ENCODE data around the gene ZNF561.
A peak's percentile ranks its signal among the peaks of the same experiment; 100 is the strongest.
"Not testable (repeated sequence)": the region's sequence is repeated elsewhere in the genome, so short reads cannot be mapped to it uniquely, and the experiment has no call there.

The ZNF561 gene

DNA sequence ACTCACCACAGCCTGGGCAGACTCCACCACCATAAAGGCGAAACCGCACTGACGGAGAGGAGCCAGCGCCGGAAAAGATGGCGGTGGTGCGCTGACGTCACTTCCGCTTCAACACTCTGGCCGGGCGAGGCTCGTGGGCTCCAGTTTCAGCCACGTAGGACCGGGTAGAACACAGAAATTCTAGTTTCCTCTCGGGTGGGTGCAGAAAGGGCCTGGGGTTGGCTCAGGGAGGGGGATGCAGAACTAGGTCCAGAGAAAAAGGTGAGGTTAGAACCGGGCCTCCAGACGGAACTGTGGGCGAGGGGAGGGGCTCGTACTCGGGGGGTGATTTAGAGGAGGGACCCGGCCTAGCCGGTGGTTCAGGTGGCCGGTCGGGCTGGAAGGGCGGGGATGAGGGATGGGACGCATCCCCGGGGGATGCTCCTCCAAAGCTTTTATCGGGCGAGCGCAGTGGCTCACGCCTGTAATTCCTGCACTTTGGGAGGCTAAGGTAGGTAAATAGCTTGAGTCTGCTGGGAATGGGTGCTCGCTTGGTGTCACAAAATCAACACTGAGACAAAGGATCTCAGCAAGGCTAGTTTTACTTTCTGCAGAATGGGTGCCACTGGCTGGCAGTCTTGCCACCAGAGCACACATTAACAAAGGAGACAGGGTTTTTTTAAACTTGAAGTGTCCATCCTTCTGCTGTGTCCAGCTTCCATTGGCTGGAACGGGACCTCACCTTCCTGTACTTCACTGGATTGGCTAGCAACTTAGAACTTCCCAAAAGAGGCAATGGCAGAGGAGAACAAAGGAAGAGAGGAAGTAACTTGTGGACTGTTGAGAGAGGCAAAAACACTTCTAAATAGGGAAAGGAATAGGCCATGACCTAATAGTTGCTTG lies at the start of gene ZNF561:
ZNF561 (minus strand) TSS at position 77 of the 882 bp plus-strand sequence. CDS start 1,776 bp downstream, outside the sequence.
- DNase-seq: peak; percentile 87

DNA sequence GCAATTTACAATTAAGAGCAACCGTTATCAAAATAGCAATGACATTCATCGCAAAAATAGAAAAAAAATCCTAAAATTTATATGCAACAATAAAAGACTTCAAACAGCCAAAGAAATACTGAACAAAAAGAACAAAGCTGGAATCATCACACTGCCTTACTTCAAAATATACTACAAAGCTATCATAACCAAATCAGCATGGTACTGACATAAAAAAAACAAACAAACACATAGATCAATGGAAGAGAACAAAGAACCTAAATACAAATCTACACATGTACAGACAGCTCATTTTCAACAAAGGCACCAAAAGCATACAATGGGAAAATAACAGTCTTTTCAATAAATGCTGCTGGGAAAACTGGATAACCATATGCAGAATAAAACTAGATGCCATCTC lies 47.5 kb upstream of the ZNF561 start:
- no peak for DNase-seq

DNA sequence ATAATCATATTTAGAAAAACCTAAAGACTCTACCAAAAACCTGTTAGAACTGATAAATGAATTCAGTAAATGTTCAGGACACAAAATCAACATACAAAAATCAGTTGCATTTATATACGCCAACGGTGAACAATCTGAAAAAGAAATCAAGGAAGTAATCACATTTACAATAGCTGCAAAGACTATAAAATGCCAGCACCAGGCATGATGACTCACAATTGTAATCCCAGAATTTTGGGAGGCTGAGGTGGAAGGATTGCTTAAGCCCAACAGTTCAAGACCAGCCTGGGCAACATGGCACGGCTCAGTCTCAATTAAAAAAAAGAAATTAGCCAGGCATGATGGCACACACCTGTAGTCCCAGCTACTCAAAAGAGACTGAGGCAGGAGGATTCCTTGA lies 46.9 kb upstream of the ZNF561 start:
- no peak for DNase-seq

DNA sequence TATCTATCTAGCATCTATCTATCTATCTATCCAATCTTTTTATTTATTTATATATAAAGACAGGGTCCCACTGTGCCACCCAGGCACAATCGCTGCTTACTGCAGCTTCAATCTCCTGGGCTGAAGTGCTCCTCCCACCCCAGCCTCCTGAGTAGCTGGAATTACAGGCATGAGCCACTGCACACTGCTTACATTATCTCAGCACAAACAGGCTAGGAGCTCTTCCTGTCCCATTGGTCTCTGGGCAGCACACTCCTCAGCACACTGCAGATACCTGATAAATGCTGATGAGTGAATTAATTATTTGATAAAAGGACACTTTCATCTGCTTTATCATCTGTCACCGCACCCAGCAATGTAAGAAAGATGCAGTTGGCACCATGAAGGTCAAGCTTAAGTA lies 37.7 kb upstream of the ZNF561 start:
- DNase-seq: no peak

DNA sequence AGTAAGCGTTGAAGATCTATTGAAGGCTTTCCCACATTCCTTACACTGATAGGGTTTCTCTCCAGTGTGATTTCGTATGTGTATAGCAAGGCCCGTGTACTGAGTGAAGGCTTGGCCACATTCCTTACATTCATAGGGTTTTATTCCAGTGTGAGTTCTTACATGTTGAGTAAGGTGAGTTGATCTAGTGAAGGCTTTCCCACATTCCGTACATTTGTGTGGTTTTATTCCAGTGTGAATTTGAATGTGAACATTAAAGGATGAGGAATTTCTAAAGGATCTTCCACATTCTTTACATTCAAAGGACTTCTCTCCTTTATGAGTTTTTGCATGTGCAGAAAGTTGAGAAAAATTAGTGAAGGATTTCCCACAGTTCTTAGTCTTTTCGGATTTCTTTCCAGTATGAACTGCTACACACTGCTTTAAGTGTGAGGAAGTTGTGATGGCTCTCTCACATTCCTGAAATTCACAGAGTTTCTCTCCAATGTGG lies 32.1 kb upstream of the ZNF561 start:
- not testable (repeated sequence) for DNase-seq

DNA sequence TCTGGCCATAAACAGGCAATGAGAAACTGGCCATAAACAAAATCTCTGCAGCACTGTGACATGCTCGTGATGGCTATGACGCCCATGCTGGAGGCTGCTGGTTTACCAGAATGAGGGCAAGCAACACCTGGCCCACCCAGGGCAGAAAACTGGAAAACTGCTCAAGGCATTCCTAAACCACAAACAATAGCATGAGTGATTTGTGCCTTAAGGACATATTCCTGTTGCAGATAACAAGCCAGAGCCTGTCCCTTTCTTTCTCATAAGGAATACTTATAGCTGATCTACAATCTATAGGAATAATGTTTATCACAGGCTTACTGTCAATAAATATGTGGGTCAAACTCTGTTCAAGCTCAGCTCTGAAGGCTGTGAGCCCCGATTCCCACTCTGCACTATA lies 30.4 kb upstream of the ZNF561 start:
- not testable (repeated sequence) for DNase-seq

DNA sequence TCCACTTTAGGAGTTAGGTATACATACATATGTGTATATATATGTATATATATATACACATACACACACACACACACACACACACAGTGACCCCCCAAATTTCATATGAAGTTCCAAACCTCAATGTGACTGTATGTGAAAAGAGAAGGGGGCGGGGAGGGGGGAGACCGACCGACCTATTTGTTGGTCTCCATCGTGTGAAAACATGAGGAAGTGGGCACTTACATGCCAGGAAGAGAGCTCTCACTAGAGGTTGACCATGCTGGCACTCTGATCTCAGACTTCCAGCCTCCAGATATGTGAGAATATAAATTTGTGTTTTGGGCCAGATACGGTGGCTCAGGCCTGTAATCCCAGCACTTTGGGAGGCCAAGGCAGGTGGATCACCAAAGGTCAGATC lies 29.3 kb upstream of the ZNF561 start:
- no peak for DNase-seq

DNA sequence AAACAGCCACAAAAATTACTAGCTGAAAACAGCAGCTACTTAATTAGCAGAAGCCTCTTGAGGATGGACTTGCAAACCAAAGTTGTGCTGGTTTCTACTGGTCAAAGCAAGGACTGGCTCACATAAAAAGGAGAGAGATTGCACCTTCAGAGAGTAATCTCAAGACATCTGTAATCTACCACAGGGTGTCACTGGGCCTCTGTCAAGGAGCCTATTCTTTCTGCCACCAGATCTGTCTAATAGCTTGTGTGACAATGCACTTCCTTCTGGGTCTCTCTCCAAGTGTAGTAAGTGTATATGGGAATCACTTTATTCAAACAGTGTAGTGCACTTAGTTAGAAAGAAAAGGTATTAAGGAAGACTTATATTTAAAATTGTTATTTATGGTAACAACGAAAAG lies 24.4 kb upstream of the ZNF561 start:
- no peak for DNase-seq

DNA sequence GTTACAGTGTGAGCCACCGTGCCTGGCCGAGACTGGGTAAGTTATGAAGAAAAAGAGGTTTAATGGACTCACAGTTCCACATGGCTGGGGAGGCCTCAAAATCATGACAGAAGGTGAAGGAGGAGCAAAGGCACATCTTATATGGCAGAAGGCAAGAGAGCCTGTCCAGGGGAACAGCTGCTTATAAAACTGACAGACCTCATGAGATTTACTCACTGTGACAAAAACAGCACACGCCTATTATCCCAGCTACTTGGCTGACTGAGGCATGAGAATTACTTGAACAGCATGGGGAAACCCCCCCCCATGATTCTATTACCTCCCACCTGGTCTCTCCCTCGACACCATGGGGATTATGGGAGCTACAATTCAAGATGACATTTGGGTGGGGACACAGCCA lies 23.4 kb upstream of the ZNF561 start:
- DNase-seq: no peak

DNA sequence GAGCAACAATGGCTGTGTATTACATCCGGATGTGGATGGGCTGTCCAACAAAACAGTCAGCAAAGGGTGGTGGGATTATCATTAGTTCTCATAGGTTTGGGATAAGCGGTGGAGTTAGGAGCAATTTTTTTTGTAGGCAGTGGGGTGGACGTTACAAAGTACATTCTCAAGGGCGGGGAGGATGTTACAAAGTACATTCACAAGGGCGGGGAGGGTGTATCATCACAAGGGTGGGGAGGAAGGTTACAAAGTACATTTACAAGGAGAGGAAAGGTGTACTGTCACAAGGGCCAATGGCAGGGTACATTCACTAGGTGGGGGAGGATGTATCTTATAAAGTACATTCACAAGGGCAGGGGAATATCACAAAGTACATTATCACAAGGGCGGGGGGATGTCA lies 20.8 kb upstream of the ZNF561 start:
- DNase-seq: no peak

DNA sequence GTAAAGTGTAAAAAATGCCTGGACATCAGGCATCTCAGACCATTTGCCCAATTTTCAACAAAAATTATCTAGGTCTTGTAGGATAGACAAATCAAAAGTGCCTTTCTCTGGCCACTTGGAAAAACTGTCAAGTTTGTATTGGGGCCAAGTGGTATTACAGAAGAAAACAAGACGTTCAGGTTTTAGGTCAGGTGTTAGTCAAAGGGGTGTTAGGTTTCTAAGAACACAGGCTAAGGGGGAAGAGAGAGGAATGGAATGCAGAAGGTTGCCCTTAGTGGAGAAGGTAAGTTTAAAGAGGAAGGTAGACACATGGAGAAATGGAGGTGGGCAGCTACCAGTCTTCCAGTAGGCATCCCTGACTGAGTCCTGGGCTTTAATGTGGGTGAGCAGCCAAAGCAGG lies 19.9 kb upstream of the ZNF561 start:
- no peak for DNase-seq

DNA sequence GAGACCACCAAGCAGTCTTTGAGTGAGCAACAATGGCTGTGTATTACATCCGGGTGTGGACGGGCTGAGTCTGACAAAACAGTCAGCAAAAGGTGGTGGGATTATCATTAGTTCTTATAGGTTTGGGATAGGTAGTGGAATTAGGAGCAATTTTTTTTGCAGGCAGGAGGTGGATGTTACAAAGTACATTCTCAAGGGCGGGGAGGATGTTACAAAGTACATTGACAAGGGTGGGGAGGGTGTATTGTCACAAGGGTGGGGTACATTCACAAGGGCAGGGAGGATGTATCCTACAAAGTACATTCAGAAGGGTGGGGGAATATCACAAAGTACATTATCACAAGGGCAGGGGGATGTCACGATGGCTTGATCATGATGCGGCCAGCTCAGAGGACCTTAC lies 15.0 kb upstream of the ZNF561 start:
- DNase-seq: no peak

DNA sequence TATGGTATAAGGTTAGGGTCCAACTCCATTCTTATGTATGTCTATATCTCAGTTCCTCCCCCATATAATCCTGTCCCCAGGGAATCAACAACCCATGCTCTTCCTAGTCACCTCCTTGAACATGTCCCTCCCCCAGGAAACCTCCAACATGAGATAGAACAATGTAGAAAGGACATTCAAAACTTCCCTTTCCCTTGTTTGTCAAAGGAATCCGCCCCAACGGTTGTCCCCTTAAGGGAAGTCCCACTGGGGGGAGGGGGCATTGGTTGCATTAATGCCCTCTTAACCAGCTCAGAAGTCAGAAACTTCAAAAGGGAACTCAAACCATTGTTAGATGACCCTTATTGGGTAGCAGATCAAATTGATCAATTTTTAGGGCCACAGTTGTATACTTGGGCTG lies 6.8 kb upstream of the ZNF561 start:
- DNase-seq: no peak

DNA sequence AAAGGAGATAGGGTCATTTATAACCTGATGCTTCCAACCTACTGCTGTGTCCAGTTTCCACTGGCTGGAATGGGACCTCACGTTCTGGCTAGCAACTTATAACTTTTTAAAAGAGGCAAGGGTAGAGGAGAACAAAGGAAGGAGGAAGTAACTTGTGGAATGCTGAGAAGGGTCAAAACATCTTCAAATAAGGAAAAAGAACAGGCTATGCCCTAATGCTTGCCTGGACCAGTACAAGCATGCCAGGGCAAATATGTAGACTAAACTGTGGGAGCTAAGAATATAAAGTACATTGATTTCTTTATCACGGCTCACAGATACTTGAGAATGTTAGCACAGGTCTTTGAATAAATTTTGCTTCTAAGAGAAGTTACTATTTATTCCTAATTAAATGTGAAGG lies 1.5 kb upstream of the ZNF561 start:
- no peak for DNase-seq

DNA sequence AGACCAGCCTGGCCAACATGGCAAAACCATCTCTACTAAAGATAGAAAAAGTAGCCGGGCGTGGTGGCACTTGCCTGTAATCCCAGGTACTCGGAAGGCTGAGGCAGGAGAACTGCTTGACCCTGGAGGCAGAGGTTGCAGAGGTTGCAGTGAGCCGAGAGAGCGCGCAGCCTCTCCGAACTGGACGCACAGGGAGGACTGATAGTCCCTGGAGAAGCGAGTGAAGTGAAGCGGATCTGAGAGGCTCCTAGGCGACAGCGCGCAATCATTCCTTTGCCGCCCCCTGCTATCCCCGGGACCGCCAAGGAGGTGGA lies 233 bp downstream of the ZNF561 start:
- DNase-seq: no peak

DNA sequence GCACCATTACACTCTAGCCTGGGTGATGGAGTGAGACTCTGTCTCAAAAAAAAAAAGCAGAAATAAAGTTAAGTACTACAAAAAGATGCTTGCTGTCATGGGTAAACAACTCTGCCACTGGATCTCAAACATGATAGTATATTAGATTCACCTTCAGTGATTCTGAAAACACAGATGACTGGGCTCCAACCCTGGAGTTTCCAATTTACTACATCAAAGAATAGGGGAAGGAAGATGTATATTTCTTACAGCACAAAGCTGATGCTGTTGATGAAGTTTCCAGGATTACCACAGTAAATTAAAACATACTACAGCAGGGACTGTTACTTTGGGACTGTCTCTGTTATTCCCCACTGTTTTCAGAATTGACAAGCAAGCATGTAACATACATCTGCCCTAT lies 5.2 kb downstream of the ZNF561 start:
- no peak for DNase-seq

DNA sequence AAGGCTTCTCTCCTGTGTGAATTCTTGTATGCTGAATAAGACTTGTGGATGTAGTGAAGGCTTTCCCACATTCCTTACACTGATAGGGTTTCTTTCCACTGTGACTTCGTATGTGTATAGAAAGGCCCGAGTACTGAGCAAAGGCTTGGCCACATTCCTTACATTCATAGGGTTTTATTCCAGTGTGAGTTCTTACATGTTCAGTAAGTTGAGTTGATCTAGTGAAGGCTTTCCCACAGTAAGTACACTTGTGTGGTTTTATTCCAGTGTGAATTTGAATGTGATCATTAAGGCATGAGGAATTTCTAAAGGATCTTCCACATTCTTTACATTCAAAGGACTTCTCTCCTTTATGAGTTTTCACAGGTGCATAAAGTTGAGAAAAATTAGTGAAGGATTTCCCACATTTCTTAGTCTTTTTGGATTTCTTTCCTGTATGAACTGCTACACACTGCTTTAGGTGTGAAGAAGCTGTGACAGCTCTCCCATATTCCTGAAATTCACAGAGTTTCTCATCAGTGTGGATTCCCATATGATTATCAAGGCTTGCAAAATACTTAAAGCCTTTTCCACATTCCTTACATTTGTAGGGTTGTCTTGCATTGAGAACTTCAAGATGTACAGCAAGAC lies 10.4 kb downstream of the ZNF561 start:
- DNase-seq: no peak

DNA sequence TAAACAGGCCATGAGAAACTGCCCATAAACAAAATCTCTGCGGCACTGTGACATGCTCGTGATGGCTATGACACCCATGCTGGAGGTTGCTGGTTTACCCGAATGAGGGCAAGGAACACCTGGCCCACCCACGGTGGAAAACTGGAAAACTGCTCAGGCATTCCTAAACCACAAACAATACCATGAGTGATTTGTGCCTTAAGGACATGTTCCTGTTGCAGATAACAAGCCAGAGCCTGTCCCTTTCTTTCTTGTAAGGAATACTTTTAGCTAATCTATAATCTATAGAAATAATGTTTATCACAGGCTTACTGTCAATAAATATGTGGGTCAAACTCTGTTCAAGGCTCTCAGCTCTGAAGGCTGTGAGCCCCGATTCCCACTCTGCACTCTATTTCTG lies 12.1 kb downstream of the ZNF561 start:
- no peak for DNase-seq

DNA sequence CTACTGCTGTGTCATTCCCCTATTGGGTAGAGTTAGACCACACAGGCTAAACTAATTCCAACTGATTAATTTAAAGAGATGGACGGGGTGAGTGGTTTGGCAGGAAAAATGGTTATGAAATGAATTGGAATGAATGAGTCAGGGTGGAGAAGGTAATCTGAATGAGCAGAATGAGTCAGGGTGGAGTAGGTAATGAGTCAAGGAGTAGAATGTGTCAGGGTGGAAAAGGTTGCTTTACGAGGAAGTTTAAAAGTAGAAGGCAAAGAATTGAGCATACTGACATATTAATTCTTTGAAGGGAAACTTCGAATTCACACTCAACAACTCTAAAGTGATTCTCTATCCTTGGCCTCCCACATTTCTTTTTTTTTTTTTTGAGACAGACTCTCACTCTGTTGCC lies 24.0 kb downstream of the ZNF561 start:
- no peak for DNase-seq

DNA sequence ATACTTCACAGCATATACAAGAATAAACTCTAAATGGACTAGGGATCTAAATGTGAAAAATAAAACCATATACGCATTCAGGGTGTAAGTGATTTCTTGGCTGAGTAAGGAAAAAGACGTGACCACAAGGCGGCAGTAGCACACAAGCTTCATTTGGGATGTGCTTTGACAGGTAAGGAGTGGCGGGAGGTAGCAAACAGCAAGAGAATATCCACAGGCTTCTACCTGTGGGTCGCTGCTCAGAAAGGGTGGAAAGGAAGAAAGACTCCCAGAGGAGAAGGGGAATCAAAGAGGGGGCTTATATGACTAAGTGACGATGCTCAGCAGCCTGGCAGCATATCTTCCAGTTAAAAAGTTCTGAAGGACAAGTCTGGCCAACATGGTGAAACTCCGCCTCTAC lies 34.3 kb downstream of the ZNF561 start:
- DNase-seq: peak; percentile 74

DNA sequence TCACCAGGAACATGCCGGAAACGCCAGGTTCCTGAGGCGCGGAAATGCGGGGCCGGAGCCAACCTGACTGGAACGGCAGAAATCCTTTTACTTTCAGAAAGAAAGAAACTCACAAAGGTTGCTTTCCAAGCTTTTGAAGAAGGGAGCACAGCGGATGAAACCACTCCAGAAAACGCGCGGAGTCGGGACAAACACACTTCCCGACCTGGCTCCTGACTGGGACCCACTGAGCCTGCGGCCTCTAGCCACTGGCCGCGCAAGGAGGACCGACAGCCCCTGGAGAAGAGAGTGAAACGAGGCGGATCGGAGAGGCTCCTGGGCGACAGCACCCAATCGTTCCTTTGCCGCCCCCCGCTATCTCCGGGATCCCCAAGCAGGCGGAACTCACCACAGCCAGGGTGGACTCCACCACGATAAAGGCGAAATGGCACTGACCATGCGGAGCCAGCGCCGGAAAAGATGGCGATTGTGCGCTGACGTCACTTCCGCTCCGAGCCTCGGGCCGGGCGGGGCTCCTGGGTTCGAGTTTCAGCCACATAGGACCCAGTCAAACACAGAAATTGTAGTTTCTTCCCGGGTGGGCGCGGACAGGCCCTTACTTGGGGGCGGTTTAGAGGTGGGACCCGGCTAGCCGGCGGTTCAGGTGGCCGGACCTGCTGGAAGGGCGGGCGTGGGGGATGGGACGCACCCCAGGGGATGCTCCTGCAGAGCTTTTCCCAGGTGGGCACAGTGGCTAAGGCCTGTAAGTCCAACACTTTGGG lies 36.8 kb downstream of the ZNF561 start, which contains the start of gene ZNF121:
ZNF121 (minus strand) TSS at position 432 of the 761 bp plus-strand sequence. CDS start 16,407 bp downstream, outside the sequence.
- peak; percentile 74 for DNase-seq

DNA sequence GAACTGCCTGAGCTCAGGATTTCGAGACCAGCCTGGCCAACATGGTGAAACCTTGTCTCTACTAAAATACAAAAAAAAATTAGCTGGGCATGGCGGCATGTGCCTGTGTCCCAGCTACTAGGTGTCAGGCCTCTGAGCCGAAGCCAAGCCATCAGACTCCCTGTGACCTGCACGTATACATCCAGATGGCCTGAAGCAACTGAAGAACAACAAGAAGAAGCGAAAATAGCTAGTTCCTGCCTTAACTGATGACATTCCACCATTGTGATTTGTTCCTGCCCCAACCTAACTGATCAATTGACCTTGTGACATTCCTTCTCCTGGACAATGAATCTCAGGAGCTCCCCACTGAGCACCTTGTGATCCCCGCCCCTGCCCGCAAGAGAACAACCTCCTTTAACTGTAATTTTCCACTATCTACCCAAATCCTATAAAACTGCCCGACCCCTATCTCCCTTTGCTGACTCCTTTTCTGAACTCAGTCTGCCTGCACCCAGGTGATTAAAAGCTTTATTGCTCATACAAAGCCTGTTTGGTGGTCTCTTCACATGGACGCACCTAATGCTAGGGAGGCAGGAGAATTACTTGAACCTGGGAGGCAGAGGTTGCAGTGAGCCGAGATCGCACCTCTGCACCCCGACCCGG lies 38.8 kb downstream of the ZNF561 start:
- not testable (repeated sequence) for DNase-seq

DNA sequence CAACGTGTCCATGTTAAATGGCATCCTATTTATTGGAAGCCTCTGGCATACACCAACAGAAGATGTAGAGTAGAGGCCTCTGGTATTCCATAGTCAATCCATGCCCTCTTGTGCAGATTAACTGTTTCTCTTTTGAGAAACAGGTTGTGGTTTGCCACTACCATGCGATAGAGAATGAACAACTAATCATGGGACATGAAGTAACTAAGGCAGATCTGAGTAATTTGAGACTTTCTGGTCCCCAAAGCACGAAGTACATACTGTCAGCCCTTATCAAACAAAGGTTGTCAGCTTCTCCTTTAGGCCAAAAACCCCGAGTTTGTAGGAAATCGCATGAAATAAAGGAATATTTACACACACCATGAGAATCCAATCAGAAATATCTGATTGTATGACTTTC lies 40.3 kb downstream of the ZNF561 start:
- DNase-seq: no peak
